ENCODE data around the gene PRR5L. TPM values are rescaled to one million over a fixed set of nuclear protein-coding genes. Genes with fewer than 3 reads are reported as not detected.
A peak's percentile ranks its signal among the peaks of the same experiment; 100 is the strongest.

PRR5L gene
- total and polyA plus RNA-seq, 9 of the 15 experiments (the other 6 are each of a cell fraction or from before 2014, with no cell fraction given), result 0.11 to 0.60 (median 0.36) TPM; not detected in 2

GRCh38 chr11:36409152-36409816, 113.2 kb downstream of the PRR5L start (continued):
- TF ChIP-seq ZNF592 (IDR thresholded peaks at IDR 0.05), result peak; percentile 34; the same call in 1 of the 2 replicates
- peak; percentile 65 for TF ChIP-seq VEZF1 (CRISPR knock-in tag; IDR thresholded peaks at IDR 0.05)
- peak; percentile 78 for TF ChIP-seq FOSL1 (tag; conservative IDR thresholded peaks at IDR 0.05)
- 0 out of 2 replicates have a peak, but pooled peaks have one; percentile 29 for TF ChIP-seq CBX1 (IDR thresholded peaks at IDR 0.05; ENCODE audit: low read depth)
- TF ChIP-seq GATA2 (CRISPR knock-in tag; IDR thresholded peaks at IDR 0.05), result no peak
- no peak for TF ChIP-seq CTCF (IDR thresholded peaks at IDR 0.05 in 2 of 3, conservative IDR thresholded peaks at IDR 0.05 in 1 of 3; ENCODE audit: insufficient read depth in 2 of 3, low read depth in 1 of 3, low read length in 3 of 3)
- peak; percentile 92 for TF ChIP-seq MEIS2 (IDR thresholded peaks at IDR 0.05; ENCODE audit: partially characterized antibody)
- TF ChIP-seq MCM7 (IDR thresholded peaks at IDR 0.05), result no peak
- peak in 1 of 2 experiments; percentile 88; a peak in 2 of 4 replicates for TF ChIP-seq MAZ (CRISPR knock-in tag; conservative IDR thresholded peaks at IDR 0.05 in 1 of 2, IDR thresholded peaks at IDR 0.05 in 1 of 2)
- no peak for TF ChIP-seq XRCC3 (IDR thresholded peaks at IDR 0.05)
- TF ChIP-seq ZBTB26 (CRISPR knock-in tag; IDR thresholded peaks at IDR 0.05), result no peak
- no peak for TF ChIP-seq ILK (tag; IDR thresholded peaks at IDR 0.05; ENCODE audit: borderline replicate concordance, low read depth)
- TF ChIP-seq ZNF395 (CRISPR knock-in tag; IDR thresholded peaks at IDR 0.05), result peak; percentile 62; the same call in 1 of the 2 replicates

Data from K562 (cell line).